Esophagus (tissue), 2 donors: ENCODE data around the gene ZNF174. TPM values are rescaled to one million over a fixed set of nuclear protein-coding genes. Genes with fewer than 3 reads are reported as not detected.

ENCODE experiments used
- polyA plus RNA-seq, 2 donors: library from polyadenylated mRNA; stranded (reverse); fragments of 200-250 nt; gene quantifications; one replicate each; pipeline ENCODE4 v1.2.3, GENCODE V29; 2013
- donor health status: healthy with polysubstance abuse.
- donor health status: Bipolar disorder and iron deficiency.

ZNF174 gene
- polyA plus RNA-seq, 2 donors, result 2.9 to 4.7 TPM

Other genes with a start within 250 kb of the ZNF174 start
- gene OR1F1, start 213.0 kb upstream of the ZNF174 start, polyA plus RNA-seq, result not detected
- gene ZNF200, start 166.1 kb upstream of the ZNF174 start, polyA plus RNA-seq, result 1 to 10 TPM; 2.6 to 2.8 TPM
- gene MEFV, start 144.6 kb upstream of the ZNF174 start, polyA plus RNA-seq, result under 1 TPM; 0.07 to 0.14 TPM
- gene ZNF263, start 117.7 kb upstream of the ZNF174 start, polyA plus RNA-seq, result 10 to 100 TPM in 1 of 2 donors, 1 to 10 TPM in 1; 7.9 to 12.7 TPM
- 1 to 10 TPM in 1 of 2 donors, under 1 TPM in 1; 0.99 to 1.5 TPM for gene TIGD7, start 95.8 kb upstream of the ZNF174 start, polyA plus RNA-seq
- gene ZNF75A, start 95.7 kb upstream of the ZNF174 start, polyA plus RNA-seq, result 10 to 100 TPM in 1 of 2 donors, 1 to 10 TPM in 1; 9.1 to 16.9 TPM
- under 1 TPM in 1 of 2 donors, not detected in 1; 0.04 TPM for gene OR2C1, start 45.3 kb upstream of the ZNF174 start, polyA plus RNA-seq
- gene ZSCAN32, start 211 bp upstream of the ZNF174 start, polyA plus RNA-seq, result 1 to 10 TPM; 5.5 to 7.0 TPM
- gene ZNF597, start 42.3 kb downstream of the ZNF174 start, polyA plus RNA-seq, result under 1 TPM; 0.49 to 0.53 TPM
- 10 to 100 TPM; 23.3 to 28.7 TPM for gene NAA60, start 42.5 kb downstream of the ZNF174 start, polyA plus RNA-seq
- gene C16orf90, start 94.3 kb downstream of the ZNF174 start, polyA plus RNA-seq, result not detected
- 1 to 10 TPM; 3.8 to 4.5 TPM for gene CLUAP1, start 99.8 kb downstream of the ZNF174 start, polyA plus RNA-seq
- gene NLRC3, start 176.2 kb downstream of the ZNF174 start, polyA plus RNA-seq, result under 1 TPM; 0.41 to 0.81 TPM
- gene SLX4, start 210.4 kb downstream of the ZNF174 start, polyA plus RNA-seq, result 1 to 10 TPM; 1.6 to 3.5 TPM